Measurements from ENCODE around the gene SGMS1.

GRCh38 chr10:50620899-50621298 is 2.9 kb downstream of the SGMS1 start:
- TF ChIP-seq, protein P1, sequence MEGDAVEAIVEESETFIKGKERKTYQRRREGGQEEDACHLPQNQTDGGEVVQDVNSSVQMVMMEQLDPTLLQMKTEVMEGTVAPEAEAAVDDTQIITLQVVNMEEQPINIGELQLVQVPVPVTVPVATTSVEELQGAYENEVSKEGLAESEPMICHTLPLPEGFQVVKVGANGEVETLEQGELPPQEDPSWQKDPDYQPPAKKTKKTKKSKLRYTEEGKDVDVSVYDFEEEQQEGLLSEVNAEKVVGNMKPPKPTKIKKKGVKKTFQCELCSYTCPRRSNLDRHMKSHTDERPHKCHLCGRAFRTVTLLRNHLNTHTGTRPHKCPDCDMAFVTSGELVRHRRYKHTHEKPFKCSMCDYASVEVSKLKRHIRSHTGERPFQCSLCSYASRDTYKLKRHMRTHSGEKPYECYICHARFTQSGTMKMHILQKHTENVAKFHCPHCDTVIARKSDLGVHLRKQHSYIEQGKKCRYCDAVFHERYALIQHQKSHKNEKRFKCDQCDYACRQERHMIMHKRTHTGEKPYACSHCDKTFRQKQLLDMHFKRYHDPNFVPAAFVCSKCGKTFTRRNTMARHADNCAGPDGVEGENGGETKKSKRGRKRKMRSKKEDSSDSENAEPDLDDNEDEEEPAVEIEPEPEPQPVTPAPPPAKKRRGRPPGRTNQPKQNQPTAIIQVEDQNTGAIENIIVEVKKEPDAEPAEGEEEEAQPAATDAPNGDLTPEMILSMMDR (IDR thresholded peaks at IDR 0.05; ENCODE audit: insufficient read depth, low read depth, low read length), result no peak
- TF ChIP-seq EZH2 (IDR thresholded peaks at IDR 0.05; ENCODE audit: insufficient read depth, low read length), result no peak
